ENCODE data around the gene TSPAN5. TPM values are rescaled to one million over a fixed set of nuclear protein-coding genes. Genes with fewer than 3 reads are reported as not detected.

TSPAN5 gene
- polyA plus RNA-seq, 1 donor (not counting 4 experiments of a cell fraction or from before 2014, with no cell fraction given): 45.5 TPM

DNA sequence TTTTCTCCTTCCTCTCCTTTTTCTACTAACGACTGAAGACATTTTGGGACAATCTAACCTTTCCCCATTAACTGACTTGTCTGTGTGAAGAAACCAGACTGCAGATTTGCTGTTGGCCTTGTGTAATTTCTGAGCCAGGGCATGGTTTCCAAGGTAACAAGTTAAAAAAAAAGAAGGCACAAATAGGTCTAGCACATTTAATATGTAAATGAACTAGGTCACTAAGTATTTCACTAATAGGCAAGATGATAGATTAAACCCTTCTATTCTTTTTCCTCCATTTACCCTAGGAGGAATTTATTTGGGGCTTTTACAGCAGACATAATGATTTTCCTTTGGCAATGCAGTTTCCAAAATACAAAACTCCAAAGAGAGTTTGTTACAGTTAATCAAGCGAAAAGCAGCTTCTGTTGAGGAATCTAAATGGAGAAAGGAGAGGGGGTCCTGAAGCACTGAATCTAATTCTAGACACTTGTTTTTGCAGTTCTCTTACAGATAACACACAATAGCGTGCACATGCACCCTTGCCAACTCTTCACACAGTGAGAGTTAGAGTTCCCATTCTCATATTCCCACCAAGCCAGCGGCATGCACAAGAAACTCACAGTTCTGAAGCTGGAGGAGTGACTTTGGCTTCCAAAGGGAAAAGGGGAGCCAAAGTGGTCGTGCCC, 72.0 kb downstream of the TSPAN5 start:
- Histone ChIP-seq H3K79me2 (ENCODE audit: control insufficient read depth, insufficient read depth, low read length) (peaks cover 63% of the 10 kb centered on the region), H4K20me1 (ENCODE audit: control insufficient read depth, extremely low read depth, insufficient read depth, low read length) (no peaks in the 10 kb centered on the region), H3K9me3 (ENCODE audit: control insufficient read depth, low read depth, low read length) (no peaks in the 10 kb centered on the region), H3K9me1 (ENCODE audit: control insufficient read depth, extremely low read depth, insufficient read depth, low read length) (no peaks in the 10 kb centered on the region), H3K4me1 (ENCODE audit: control insufficient read depth, extremely low read depth, insufficient read depth, low read length) (no peaks in the 10 kb centered on the region), H3K4me2 (ENCODE audit: control insufficient read depth, extremely low read depth, insufficient read depth, low read depth, low read length) (no peak overlapping the region), H3K4me3 (ENCODE audit: control insufficient read depth in 2 of 3, extremely low read depth in 1 of 3, insufficient read depth in 2 of 3, low read depth in 1 of 3, low read length in 3 of 3) (no peak overlapping the region), H3K27ac (ENCODE audit: control insufficient read depth, insufficient read depth, low read length) (no peak overlapping the region), H3K27me3 (ENCODE audit: control insufficient read depth, extremely low read depth, insufficient read depth, low read length) (no peaks in the 10 kb centered on the region), H3K9ac (ENCODE audit: control insufficient read depth, extremely low read depth, insufficient read depth, low read length) (no peak overlapping the region), H3K36me3 (ENCODE audit: control insufficient read depth in 2 of 2, extremely low read depth in 1 of 2, insufficient read depth in 2 of 2, low read length in 2 of 2) (peaks cover 0 to 3% of the 10 kb centered on the region in 2 experiments), H2AFZ (ENCODE audit: control insufficient read depth, low read length) (no peak overlapping the region)
- no peak for DNase-seq (ENCODE audit: low read depth, low spot score)
- TF ChIP-seq EZH2 (IDR thresholded peaks at IDR 0.05; ENCODE audit: low read length): no peak
- TF ChIP-seq, protein P1, sequence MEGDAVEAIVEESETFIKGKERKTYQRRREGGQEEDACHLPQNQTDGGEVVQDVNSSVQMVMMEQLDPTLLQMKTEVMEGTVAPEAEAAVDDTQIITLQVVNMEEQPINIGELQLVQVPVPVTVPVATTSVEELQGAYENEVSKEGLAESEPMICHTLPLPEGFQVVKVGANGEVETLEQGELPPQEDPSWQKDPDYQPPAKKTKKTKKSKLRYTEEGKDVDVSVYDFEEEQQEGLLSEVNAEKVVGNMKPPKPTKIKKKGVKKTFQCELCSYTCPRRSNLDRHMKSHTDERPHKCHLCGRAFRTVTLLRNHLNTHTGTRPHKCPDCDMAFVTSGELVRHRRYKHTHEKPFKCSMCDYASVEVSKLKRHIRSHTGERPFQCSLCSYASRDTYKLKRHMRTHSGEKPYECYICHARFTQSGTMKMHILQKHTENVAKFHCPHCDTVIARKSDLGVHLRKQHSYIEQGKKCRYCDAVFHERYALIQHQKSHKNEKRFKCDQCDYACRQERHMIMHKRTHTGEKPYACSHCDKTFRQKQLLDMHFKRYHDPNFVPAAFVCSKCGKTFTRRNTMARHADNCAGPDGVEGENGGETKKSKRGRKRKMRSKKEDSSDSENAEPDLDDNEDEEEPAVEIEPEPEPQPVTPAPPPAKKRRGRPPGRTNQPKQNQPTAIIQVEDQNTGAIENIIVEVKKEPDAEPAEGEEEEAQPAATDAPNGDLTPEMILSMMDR (optimal IDR thresholded peaks at IDR 0.05 in 1 of 3, IDR thresholded peaks at IDR 0.05 in 1 of 3, conservative IDR thresholded peaks at IDR 0.05 in 1 of 3; ENCODE audit: extremely low read depth in 1 of 3, insufficient read depth in 2 of 3, low read length in 3 of 3): no peak
- dilution Hi-C loops (cut with MboI; ENCODE audit: extremely low pct_ligation_motif_present, low sequenced_read_pairs): no loop called here
- no peak for FAIRE-seq

DNA sequence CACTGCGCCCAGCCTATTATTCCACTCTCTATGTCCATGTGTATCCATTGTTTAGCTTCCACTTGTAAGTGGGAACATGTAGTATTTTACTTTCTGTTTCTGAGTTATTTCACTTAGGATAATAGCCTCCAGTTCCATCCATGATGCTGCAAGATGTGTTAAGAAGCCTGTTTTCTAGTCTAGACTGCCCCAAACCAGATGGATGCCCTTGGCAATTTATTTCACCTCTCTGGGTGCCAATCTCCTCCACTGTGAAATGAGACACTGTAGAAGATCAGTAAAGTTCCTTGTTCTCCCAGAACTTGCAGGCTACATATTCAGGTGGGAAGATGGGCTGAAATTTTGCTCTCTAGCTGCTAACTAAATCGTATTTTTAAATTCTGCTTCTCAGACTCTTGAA, 72.8 kb downstream of the TSPAN5 start:
- DNase-seq (ENCODE audit: low read depth, low spot score) (no peak), FAIRE-seq (no peak)
- Histone ChIP-seq H3K9me3 (ENCODE audit: control insufficient read depth, low read depth, low read length) (no peaks in the 10 kb centered on the region), H3K36me3 (ENCODE audit: control insufficient read depth in 2 of 2, extremely low read depth in 1 of 2, insufficient read depth in 2 of 2, low read length in 2 of 2) (peaks cover 0 to 3% of the 10 kb centered on the region in 2 experiments), H3K4me2 (ENCODE audit: control insufficient read depth, extremely low read depth, insufficient read depth, low read depth, low read length) (no peak overlapping the region), H3K27ac (ENCODE audit: control insufficient read depth, insufficient read depth, low read length) (no peak overlapping the region), H3K9ac (ENCODE audit: control insufficient read depth, extremely low read depth, insufficient read depth, low read length) (no peak overlapping the region), H3K9me1 (ENCODE audit: control insufficient read depth, extremely low read depth, insufficient read depth, low read length) (no peaks in the 10 kb centered on the region), H3K4me1 (ENCODE audit: control insufficient read depth, extremely low read depth, insufficient read depth, low read length) (no peaks in the 10 kb centered on the region), H2AFZ (ENCODE audit: control insufficient read depth, low read length) (no peak overlapping the region), H3K27me3 (ENCODE audit: control insufficient read depth, extremely low read depth, insufficient read depth, low read length) (no peaks in the 10 kb centered on the region), H4K20me1 (ENCODE audit: control insufficient read depth, extremely low read depth, insufficient read depth, low read length) (no peaks in the 10 kb centered on the region), H3K4me3 (ENCODE audit: control insufficient read depth in 2 of 3, extremely low read depth in 1 of 3, insufficient read depth in 2 of 3, low read depth in 1 of 3, low read length in 3 of 3) (no peak overlapping the region), H3K79me2 (ENCODE audit: control insufficient read depth, insufficient read depth, low read length) (peaks cover 68% of the 10 kb centered on the region)
- TF ChIP-seq, protein P1 (optimal IDR thresholded peaks at IDR 0.05 in 1 of 3, IDR thresholded peaks at IDR 0.05 in 1 of 3, conservative IDR thresholded peaks at IDR 0.05 in 1 of 3; ENCODE audit: extremely low read depth in 1 of 3, insufficient read depth in 2 of 3, low read length in 3 of 3): no peak
- TF ChIP-seq EZH2 (IDR thresholded peaks at IDR 0.05; ENCODE audit: low read length): no peak
- dilution Hi-C loops (cut with MboI; ENCODE audit: extremely low pct_ligation_motif_present, low sequenced_read_pairs): no loop called here
